AG09319 (cell line): ENCODE data around the gene KCNT2.
"Not testable (repeated sequence)": the region's sequence is repeated elsewhere in the genome, so short reads cannot be mapped to it uniquely, and the experiment has no call there.

Source experiments
- DNase-seq: peaks from one replicate; pipeline ENCODE4 v3.0.0-alpha.2; 2010; ENCODE audit warnings: low read depth; ENCODE audit errors: extremely low read depth
- CTCF ChIP-seq: IDR thresholded peaks from 2 replicates; pipeline ENCODE4 v1.5.1; 2011; ENCODE audit warnings: low read depth, mild to moderate bottlenecking, inconsistent platforms, low read length, moderate library complexity

The KCNT2 gene

GRCh38 chr1:196649990-196650389, 41.8 kb upstream of the KCNT2 start:
- no peak for TF ChIP-seq CTCF
- DNase-seq: no peak

- no peak for DNase-seq
- no peak for TF ChIP-seq CTCF
These were observed 32.7 kb upstream of the KCNT2 start for GRCh38 chr1:196640976-196641375.

- DNase-seq: not testable (repeated sequence)
These were observed 31.1 kb upstream of the KCNT2 start for GRCh38 chr1:196639291-196639690.

GRCh38 chr1:196638466-196638865, 30.2 kb upstream of the KCNT2 start:
- no peak for DNase-seq
- TF ChIP-seq CTCF: no peak

- TF ChIP-seq CTCF: no peak
- no peak for DNase-seq
These were observed 29.4 kb upstream of the KCNT2 start for GRCh38 chr1:196637606-196638005.

GRCh38 chr1:196628838-196629237, 20.6 kb upstream of the KCNT2 start:
- no peak for TF ChIP-seq CTCF
- DNase-seq: no peak

GRCh38 chr1:196623079-196623478, 14.8 kb upstream of the KCNT2 start:
- TF ChIP-seq CTCF: no peak
- no peak for DNase-seq

- DNase-seq: no peak
- TF ChIP-seq CTCF: no peak
These were observed 11.5 kb upstream of the KCNT2 start for GRCh38 chr1:196619721-196620120.
